NCI-H2171 (cell line): ENCODE results near the gene EGFL8.
"Not testable (repeated sequence)": the region's sequence is repeated elsewhere in the genome, so short reads cannot be mapped to it uniquely, and the experiment has no call there.

ENCODE experiments used
- DNase-seq: peaks from one replicate; lab custom pipeline; 2025; lab: John Stamatoyannopoulos, UW

EGFL8 gene

DNA sequence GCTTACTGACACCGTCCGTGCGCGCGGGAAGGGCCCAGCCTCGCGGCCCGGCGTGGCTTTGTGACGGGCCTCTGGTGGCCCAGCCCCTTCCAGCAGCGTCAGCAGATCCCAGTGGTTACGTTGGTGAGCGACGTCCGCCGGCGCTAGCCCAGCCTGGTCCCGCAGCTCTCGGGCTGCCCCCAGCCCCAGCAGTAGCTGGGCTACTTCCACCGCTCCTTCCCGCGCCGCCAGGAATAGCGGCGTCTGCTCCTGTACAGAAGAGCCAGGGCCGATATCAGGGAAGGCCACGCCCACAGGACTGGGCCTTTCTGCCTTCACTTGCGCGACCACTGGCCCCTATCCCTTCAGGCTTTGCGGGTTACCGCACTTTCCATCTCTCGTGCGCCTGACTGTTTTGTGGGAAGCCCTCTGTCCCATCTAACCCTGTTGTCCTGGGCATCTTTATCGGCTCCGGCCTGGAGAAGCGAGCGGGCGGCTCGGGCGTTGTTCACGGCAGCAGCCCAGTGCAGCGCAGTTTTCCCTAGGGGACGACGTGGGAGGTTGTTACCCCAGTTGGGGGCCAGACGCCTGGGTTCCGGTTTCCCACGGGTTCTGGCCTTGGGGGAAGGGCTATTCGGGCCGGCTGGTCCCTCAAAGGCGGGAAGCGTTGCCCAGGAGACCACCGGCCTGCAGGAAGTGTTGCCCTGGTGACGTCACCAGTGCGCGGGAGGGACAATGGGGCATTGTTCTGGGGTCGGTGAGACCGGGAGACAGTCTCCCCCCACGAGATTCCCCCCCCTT lies 31.7 kb downstream of the EGFL8 start:
- peak; percentile 80 for DNase-seq

GRCh38 chr6:32196682-32197616 lies 32.6 kb downstream of the EGFL8 start:
- no peak for DNase-seq

DNA sequence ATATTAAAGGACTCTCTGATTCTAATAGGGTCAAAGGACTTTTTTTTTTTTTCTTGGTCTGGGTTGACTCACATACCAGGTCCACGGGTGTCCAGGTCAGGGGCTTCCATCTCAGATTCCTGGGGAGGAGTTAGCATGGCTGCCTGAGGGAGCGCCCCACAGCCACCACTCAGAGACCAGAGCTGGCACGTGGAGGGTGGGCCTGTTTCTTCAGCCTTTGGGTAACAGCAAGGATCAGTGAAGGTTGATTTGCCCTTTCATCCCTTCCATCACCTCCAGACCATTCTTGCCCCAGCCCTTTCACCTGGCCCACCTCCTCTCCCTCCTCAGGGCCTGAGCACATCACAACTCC lies 33.9 kb downstream of the EGFL8 start:
- no peak for DNase-seq

DNA sequence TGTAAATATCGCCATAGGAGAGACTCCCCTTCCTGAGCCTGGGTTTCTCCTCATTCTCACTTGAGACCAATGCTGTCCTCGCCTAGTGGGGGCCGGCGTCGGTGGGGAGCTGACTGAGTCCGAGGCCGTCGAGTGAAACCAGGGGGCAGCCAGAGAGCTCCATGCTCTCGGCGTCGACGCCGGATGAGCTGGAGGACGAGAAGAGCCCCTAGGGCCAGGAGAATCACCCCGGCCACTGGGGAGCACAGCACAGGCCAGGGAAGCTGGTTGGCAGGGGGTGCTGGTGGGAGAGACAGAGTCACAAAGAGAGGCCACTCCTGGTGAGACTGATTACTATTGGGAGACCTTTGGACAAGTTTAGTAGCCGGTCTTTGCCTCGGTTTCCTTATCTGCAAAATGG lies 34.5 kb downstream of the EGFL8 start:
- no peak for DNase-seq

DNA sequence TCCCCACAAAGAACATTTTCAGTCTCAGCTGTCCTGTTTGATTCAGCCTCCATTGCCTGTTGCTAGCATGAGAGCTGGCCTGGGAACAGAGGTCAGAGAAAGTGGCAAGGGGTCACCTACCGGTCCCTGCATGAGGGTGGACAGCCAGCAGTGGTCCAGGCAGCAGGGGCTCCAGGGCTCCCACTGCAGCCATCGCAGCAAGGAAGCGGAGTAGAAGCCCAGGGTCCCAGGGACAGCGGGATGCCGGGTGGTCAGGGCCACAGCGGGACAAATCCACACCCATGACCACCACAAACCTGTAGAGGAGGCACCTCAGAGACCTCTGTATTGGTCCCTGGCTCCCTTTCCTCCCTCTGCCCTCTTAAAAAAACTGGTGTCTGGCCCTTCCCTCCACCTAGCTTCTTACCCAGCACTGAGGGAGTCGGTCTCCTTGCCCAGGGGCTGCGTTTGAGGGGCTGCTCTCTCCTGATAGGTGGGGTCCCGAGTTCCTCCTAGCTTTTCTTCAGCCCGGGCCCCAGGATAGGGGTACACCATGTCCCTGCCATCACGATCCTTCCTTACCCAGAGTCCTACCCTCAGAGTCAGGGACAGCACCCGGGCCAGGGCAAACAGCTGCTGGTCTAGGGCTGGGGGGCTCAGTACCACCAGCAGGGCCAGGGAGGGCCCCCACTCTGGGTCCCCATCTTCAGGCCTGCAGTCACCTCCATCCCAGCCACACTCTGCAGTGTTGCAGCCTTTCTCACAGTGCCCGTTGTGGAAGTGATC lies 36.5 kb downstream of the EGFL8 start:
- DNase-seq: no peak

DNA sequence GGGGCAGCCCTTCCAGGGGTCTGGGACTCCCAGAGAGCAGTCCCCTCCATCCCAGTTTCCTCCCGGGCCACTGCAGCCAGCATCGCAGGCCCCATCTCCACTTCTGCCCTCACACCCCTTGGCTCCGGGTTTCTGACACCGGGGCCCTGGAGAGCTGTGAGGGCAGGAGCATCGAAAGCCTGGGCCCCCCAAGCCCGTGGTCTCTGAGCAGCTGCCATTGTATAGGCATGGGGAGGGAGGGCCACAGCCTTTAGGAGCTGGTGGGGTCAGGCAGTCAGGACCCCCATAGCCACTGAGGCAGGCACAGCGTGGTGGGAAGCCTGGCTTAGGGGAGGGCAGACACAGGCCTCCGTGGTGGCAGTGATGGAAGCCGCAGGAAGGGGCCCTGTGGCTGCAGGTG lies 37.8 kb downstream of the EGFL8 start:
- no peak for DNase-seq

- DNase-seq: no peak
Observed at GRCh38 chr6:32203426-32204267, 39.3 kb downstream of the EGFL8 start.

- DNase-seq: no peak
Observed at GRCh38 chr6:32204268-32204715, 39.9 kb downstream of the EGFL8 start.

DNA sequence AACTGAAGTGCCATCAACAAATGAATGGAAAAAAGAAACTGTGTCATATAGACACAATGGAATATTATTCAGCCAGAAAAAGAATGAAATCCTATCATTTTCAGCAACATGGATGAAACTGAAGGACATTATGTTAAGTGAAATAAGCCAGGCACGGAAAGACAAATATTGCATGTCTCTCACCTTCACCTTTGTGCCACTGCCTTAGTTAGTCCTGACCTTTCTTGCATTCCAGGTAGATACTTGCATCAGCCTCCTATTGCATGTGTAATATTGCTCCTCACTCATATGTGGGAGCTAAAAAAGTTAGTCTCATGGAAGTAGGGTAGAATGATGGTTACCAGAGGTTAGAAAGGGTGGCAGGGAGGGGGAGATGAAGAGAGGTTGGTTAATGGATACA lies 44.6 kb downstream of the EGFL8 start:
- no peak for DNase-seq

DNA sequence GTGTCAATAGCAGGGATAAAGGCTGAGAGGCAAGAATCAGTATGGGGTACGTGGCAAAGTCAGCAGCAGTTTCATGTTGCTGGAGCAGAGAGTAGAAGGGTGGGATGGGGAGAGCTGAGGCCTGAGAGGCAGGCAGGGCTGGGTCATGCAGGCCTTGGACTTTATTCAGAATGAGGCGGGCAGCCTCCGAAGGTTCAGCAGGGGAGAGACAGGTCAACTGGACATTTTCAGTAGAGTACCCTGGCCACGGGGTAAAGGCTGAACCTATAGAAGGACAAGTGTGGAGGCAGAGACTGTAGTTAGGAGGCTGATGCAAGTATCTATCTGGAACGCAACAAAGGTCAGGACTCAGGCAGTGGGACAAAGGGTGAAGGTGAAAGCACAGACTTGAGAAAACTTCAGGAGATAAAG lies 45.8 kb downstream of the EGFL8 start:
- no peak for DNase-seq

GRCh38 chr6:32211432-32211831 lies 47.0 kb downstream of the EGFL8 start:
- DNase-seq: not testable (repeated sequence)

GRCh38 chr6:32212076-32212760 lies 47.8 kb downstream of the EGFL8 start:
- DNase-seq: no peak

- no peak for DNase-seq
Observed at GRCh38 chr6:32213649-32214048, 49.3 kb downstream of the EGFL8 start.

- DNase-seq: no peak
Observed at GRCh38 chr6:32214126-32214525, 49.7 kb downstream of the EGFL8 start.

DNA sequence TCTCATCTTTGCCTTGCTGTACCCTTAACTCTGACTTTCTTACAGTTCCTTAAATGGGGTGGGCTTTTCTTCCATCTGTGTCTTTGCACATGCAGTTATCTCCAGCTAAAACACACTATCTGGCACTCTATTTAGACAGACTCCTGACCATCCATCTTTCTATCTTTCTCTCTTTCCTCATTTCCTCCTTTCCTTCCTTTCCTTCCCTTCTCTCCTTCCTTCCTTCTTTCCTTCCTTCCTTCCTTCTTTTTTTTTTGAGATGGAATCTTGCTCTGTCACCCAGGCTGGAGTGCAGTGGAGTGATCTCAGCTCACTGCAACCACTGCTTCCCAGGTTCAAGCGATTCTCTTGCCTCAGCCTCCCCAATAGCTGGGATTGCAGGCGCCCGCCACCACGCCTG lies 51.2 kb downstream of the EGFL8 start:
- no peak for DNase-seq

- no peak for DNase-seq
Observed at GRCh38 chr6:32216285-32216684, 51.9 kb downstream of the EGFL8 start.

DNA sequence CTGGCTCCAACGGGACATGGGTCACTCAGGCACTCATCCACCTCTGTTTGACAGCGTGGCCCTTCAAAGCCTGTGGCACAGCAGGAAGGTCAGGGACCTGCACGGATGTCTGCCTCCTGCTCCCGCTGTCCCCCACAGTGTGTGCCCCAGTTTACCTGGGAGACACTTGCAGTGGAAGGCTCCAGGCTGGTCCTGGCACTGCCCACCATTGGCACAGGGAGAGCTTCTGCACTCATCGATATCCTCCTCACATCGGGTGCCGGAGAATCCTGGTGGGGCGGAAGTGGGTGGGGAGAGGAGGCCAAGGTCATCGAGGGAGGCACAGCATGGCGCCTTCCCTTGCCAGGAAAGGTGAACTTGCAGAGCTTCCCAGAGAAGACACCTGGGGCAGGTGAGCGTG lies 52.6 kb downstream of the EGFL8 start:
- DNase-seq: no peak
